ENCODE measurements around the gene MTMR12.

Gene MTMR12

GRCh38 chr5:32312595-32313332, at the start of gene MTMR12:
Gene MTMR12 (minus strand): TSS chr5:32312939. CDS start chr5:32312838, 101 bp downstream.
- DNase-seq (ENCODE audit: low read depth): peak; percentile 99

- DNase-seq (ENCODE audit: low read depth): no peak
Observed at GRCh38 chr5:32362527-32362926, 49.8 kb upstream of the MTMR12 start.

GRCh38 chr5:32360906-32361305, 48.2 kb upstream of the MTMR12 start:
- DNase-seq (ENCODE audit: low read depth): no peak

GRCh38 chr5:32358611-32359010, 45.9 kb upstream of the MTMR12 start:
- DNase-seq (ENCODE audit: low read depth): no peak

- no peak for DNase-seq (ENCODE audit: low read depth)
Observed at GRCh38 chr5:32357658-32358057, 44.9 kb upstream of the MTMR12 start.

GRCh38 chr5:32355686-32356085, 42.9 kb upstream of the MTMR12 start:
- DNase-seq (ENCODE audit: low read depth): no peak

GRCh38 chr5:32353420-32353819, 40.7 kb upstream of the MTMR12 start:
- DNase-seq (ENCODE audit: low read depth): no peak

GRCh38 chr5:32352685-32353084, 39.9 kb upstream of the MTMR12 start:
- no peak for DNase-seq (ENCODE audit: low read depth)

GRCh38 chr5:32346869-32347268, 34.1 kb upstream of the MTMR12 start:
- DNase-seq (ENCODE audit: low read depth): no peak

- no peak for DNase-seq (ENCODE audit: low read depth)
Observed at GRCh38 chr5:32343058-32343672, 30.4 kb upstream of the MTMR12 start.

GRCh38 chr5:32342656-32343055, 29.9 kb upstream of the MTMR12 start:
- no peak for DNase-seq (ENCODE audit: low read depth)

- DNase-seq (ENCODE audit: low read depth): no peak
Observed at GRCh38 chr5:32339878-32340277, 27.1 kb upstream of the MTMR12 start.

GRCh38 chr5:32339198-32339597, 26.5 kb upstream of the MTMR12 start:
- peak; percentile 66 for DNase-seq (ENCODE audit: low read depth)

- peak; percentile 66 for DNase-seq (ENCODE audit: low read depth)
Observed at GRCh38 chr5:32332966-32333365, 20.2 kb upstream of the MTMR12 start.

- no peak for DNase-seq (ENCODE audit: low read depth)
Observed at GRCh38 chr5:32332361-32332760, 19.6 kb upstream of the MTMR12 start.

GRCh38 chr5:32331935-32332274, 19.2 kb upstream of the MTMR12 start:
- DNase-seq (ENCODE audit: low read depth): no peak

- DNase-seq (ENCODE audit: low read depth): no peak
Observed at GRCh38 chr5:32331217-32331934, 18.6 kb upstream of the MTMR12 start.

- no peak for DNase-seq (ENCODE audit: low read depth)
Observed at GRCh38 chr5:32330126-32330971, 17.6 kb upstream of the MTMR12 start.

GRCh38 chr5:32329395-32329834, 16.7 kb upstream of the MTMR12 start:
- DNase-seq (ENCODE audit: low read depth): peak; percentile 76

GRCh38 chr5:32326216-32326772, 13.6 kb upstream of the MTMR12 start:
- DNase-seq (ENCODE audit: low read depth): peak; percentile 76

GRCh38 chr5:32325616-32326015, 12.9 kb upstream of the MTMR12 start:
- DNase-seq (ENCODE audit: low read depth): no peak

- no peak for DNase-seq (ENCODE audit: low read depth)
Observed at GRCh38 chr5:32325062-32325461, 12.3 kb upstream of the MTMR12 start.
